ELF-1 (cell line): ENCODE data around the gene C6orf89.
"Not testable (repeated sequence)": the region's sequence is repeated elsewhere in the genome, so short reads cannot be mapped to it uniquely, and the experiment has no call there.

Experiments
- DNase-seq: peaks from one replicate; pipeline ENCODE4 v3.0.0-alpha.2; 2016; ENCODE audit warnings: low read depth, low spot score

The C6orf89 gene

DNA sequence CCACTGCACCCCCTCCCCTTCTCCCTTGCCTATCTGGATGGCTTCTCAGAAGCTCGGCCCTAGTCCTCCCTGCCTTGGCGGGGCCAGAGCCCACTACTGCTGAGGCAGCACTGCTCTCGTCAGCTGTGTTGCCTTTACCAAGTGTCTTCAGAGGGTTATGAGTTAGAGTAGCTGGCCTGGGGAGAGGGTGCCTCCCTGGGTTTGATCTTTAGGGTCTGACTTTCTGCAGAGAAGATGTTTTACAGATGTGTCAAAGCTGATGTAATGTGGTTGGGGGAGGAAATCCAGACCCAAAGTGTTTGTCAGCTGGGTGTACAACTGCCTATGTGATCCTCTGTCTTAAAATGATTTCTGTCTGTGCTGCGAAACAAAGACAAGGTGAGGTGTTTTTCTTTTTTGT is 38.4 kb downstream of the C6orf89 start:
- peak; percentile 14 for DNase-seq

DNA sequence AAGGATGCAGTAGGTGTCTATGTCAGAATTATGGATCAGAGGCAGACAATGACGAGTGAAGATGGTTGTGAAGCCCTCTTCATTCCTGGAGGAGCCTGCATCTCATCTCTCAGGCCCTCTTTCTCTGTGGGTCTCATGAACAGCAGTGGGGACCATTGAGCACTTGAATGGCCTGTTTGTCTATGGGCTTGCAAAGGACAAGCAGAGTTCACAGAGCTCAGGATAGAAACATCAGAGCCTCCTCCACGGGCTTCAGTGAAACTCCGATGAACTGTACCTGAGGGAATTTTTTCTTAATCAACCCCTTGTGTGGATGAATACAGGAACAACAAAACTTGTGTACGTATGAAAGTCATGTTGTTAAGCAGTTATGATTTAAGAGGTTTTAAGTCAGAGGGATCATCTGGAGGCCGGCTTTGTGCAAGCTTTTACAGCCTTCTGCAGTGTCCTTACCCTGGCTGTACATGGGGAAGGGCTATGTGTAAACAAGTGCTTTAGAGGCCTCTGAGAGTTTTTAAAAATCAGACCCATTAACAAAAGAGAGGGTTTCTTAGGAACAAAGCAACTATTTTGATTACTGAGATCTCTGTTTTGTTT is 39.1 kb downstream of the C6orf89 start:
- DNase-seq = no peak

DNA sequence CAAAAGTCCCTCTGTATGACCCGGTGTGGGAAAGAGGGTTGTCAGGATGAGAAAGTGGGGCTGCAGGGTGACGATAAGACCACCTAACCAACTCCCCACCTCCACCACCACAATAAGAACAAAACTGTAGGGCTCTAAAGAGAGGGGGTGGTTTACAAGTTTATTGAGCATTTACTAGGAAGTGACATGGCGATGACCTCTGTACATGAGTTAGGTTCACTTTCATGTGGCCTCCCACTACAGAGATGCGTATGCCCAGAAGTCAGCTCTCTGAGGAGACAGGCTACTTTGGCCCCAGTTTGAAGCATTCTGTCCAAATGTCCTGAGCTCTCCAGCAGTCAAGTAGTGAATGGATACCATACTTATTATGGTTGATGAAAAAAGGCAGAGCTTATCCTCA is 40.1 kb downstream of the C6orf89 start:
- DNase-seq = no peak

DNA sequence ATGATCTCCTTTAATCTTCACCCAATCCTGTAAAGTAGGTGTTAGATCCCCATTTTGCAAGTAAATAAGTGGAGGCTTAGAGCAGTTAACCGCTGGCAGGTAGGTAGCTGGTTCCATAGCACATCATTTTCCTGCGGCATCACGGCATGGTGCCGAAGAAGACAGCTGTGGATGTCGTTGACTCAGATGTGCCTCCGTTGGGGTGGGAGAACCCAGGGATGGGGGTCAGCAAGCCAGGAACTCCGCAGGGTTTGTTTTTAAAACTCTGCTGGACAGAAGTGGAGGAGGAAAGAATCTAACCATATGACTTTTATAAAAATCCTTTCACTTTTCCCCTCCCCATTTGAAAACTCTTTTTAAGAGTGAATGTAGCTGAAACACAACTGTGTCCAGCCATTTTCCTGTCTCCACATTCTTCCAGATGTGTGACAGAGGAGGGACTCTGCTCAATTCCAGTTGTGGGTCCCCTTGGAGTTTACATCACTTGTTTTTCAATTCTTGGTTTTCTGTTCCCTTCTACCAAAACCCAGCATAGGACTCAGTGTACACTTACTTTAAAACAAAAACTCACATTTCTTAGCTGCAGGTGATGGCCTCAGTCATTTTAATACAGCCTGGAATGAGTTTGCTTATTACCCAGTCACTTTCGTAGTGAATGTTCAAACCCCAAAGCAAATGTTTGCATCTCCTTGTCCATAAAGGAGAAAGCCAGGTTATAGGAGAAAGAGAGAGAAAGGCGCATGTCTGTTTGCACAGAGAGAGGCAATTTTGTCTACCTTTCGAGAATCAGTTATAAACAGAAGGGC is 41.2 kb downstream of the C6orf89 start:
- no peak for DNase-seq

DNA sequence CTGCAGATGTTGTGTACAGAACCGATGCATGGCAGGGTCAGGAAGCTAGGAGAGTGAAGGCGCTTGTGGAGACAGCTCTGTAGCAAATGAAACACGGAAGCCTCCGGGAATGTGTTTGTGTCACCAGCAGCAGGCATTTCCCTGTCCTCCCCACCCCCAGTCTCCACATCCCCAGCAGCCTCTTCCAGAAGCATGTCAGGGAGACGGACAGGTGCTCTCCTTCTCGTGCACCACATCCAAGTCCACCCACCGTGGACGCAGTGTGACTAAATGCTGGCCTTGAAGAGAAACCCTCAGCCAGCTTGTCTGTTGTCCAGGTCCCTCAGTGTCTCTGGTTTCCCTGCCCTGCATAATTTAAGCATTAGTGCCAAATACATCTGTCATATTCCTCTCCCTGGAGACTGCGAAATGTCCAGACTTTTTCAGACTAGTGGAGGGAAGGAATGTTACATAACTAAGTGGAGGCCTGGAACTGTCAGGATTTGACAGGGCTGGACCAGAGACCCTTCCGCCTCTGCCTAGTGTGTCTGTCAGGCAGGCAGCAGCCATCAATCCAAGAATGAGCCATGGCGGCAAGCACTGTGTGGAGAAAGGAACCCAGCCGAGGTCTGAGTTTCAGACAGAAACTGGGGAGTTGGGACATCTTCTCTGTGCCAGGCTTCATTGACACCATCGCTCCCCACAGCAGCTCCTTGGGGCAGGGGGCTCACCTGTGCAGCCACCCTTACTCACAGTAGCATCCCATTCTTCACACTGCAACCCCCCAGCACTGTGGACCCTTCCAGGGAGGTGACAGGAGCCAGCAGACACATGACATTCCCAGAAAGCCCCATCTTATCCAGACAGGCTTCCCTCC is 42.2 kb downstream of the C6orf89 start:
- no peak for DNase-seq

DNA sequence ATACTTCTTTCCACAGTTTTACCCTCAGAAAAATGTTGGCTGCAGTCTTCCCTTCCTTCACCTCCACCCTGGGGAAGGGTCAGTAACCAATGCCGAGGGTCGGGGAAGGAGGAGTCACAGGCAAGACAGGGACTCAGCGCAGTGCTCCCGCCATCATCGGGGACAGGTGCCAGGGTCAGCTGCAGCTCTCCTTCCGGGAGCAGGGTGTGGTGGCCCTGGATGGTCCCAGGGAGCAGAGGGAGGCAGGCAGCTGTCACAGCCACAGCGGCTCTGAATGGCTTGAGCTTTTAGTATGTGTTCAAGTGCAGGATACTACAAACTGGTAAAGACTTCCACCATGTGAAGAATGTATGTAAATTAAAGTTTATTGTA is 42.8 kb downstream of the C6orf89 start:
- DNase-seq = no peak

DNA sequence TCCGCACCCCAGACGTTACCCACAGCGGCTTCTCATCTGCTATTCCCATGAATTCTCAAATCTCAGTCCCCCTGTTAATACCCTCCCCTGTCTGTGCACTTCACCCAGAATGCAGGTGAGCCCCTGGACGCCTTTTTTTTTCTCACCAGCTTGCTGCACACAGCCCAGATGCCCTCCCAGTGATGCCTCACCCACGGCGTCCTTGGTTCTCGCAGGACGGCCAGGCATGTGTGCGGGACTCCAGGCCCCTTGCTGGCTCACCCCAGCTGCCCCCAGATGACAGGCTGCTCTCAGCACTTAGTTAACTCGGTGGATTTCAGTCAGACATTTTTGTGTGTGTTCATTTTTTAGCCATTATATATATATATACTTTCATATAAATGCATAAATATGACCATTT is 43.4 kb downstream of the C6orf89 start:
- no peak for DNase-seq

DNA sequence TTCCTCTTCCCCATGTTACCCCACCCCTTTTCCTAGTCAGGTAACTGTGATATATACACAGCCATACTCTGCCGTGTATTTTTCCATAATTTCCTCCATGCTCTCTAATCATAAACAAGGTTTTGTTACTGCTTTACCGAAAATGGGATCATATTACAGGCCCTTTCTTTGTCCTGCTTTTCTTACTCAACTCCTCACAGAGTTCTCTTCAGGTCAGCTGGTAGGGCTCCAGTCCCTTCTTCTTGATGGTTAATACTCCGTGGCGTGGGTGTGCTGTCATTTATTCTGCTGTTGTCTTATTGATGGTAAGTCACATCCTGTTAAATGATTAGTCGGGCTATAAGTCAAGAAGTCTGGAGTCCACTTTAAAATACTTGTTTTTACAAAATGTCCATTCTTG is 43.9 kb downstream of the C6orf89 start:
- DNase-seq = no peak

DNA sequence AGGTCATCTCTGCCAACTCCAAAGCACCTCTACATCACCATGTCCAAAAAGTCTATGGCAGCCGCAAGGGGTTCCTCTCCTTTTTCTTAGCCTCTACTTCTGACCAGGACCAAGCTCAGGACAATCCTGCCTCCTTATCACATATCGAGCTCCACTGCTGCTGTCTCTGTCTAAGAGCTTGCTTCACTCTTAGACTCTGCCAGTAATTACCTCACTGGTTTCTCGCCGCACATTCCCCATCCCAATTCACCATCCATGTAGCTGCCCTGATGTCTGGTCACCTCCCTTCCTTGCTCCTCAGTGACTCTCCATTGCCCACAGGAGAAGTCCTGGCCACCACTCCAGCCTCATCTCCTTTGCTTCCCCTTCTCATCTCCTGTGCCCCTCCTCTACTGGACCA is 44.7 kb downstream of the C6orf89 start:
- DNase-seq = no peak

DNA sequence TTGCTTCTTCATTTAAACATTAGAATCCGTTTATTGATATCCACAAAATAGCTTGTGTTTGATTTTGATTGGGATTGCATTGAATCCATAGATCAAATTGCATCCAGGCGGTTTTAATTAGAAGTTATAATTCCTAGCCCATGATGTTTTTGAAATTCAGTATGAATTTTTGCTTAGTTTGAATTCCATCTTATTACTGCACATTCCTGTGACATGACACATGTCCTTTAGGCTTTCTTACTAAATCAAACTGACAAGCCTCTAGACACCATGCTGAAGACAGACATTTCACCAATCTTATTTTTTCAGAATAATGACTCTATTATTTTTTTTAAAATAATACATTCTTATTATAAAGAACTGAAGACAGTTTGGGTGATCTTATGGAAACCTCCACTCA is 47.4 kb downstream of the C6orf89 start:
- DNase-seq = no peak

DNA sequence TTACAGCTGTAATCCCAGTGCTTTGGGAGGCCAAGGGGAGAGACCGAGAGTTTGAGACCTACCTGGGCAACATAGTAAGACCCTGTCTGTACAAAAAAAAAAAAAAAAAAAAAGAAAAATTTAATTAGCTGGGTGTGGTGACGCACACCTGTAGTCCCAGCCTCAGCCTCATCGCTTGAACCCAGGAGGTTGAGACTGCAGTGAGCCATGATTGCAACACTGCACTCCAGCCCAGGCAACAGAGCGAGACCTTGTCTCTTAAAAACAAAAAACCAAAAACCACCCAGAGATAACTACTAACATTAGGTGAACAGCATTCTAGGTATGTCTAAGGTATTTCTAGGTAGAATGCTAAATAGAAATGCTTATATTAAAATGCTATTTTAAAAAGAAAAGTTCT is 47.8 kb downstream of the C6orf89 start:
- DNase-seq = no peak

DNA sequence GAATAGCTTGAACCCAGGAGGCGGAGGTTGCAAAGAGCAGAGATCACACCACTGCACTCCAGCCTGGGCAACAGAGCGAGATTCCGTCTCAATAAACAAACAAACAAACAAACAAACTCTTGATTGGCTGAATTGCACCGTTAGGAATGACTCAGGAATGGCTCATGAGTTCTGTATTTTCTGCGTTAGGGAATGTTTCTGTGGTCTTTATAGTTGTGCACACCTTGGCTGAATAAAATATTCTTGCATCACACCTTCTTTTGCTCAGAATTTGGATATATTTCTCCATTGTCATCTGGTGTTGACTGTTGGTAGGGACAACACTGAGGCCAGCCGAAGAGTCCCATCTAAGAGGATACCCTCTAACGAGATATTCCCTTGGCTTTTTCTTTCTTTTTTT is 49.1 kb downstream of the C6orf89 start:
- DNase-seq = no peak

DNA sequence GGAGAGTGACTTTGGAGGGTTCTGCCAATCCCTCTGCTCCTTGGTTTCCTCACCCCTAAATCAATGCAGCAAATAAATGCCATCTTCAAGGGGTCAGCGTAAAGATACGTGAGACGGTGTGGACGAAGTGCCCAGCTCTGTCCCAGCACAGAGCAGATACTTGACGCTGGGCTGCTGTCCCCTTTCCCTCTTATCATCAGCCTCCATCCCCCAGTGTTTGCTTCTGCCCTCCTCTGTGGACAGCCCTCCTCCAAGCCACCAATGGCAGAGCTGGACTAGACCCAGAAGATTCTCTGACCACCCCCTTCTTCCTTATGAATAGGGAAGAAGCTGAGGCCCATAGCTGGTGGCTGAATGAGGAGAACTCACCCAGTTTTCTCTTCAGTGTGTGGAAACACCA is 51.1 kb downstream of the C6orf89 start:
- no peak for DNase-seq

DNA sequence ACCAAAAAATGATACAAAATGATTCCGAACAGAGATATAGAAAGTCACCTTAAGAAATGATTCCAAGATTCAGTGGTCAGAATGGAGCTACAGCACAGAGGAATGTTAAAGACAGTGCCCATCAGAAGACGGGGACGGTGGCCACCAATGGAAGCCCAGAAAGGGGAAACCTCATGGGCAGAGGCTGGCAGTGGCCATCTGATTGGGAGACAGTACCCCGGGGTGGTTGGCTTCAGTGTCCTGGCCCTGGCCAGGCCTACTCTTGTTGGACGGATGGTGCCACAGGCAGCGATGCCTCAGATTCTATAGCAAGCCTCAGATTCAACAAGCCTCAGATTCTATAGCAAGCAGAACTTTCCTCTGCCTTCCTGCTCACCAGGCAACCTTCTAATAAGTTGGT is 52.1 kb downstream of the C6orf89 start:
- DNase-seq = no peak

DNA sequence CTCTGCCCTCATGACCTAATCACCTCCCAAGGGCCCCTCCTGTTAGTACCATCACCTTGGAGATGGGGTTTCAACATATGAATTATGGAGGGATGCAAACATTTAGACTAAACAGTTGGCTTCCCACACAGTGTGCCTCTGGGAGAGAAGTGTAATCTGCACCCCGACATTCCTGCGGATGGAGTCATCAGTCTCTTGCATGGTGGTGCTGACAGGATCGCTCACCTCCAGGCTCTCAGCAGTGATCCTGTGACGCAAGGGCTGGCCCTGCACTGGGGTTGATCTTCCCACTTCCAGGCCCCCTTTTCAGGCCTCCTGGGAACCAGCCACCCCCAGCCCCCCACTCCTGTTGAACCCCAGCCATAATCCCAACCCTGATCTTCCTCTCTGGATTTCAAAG is 52.8 kb downstream of the C6orf89 start:
- DNase-seq = no peak

DNA sequence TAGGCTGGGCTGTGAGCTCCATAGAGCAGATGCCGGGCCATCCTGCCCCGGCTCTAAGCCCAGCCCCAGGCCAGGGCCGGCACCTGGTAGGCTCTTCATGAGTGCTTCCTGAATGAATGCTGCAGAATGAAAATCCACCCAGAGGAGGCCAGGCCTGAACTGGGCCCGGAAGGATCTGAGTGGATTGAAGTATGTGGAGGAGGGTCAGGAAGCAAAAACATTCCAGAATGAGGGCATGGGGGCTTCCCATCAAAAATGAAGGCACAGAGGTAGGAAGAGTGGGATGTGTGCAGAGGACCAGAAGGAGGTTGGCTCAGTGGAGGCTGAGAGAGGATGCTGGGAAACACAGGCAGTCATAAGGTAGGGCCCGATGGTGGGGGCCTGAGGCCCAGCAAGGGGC is 53.3 kb downstream of the C6orf89 start:
- not testable (repeated sequence) for DNase-seq

DNA sequence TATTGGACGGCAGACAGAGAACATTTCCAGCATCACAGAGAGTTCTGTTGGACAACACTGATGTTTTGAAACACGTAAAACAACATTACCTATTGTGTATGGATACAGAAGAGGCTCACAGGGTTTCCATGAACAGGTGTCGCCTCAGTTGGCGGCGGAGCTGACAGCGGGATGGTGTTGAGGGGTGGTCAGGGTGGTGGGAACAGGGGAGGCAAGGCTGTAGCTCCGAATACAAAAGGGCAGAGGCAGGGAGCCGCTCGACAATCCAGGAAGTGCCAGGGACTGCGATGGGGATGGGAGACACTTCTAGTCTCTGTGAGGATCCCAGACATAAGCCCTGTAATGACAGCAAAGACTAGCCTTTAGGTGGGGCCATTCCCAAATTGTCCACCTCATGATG is 54.3 kb downstream of the C6orf89 start:
- no peak for DNase-seq

DNA sequence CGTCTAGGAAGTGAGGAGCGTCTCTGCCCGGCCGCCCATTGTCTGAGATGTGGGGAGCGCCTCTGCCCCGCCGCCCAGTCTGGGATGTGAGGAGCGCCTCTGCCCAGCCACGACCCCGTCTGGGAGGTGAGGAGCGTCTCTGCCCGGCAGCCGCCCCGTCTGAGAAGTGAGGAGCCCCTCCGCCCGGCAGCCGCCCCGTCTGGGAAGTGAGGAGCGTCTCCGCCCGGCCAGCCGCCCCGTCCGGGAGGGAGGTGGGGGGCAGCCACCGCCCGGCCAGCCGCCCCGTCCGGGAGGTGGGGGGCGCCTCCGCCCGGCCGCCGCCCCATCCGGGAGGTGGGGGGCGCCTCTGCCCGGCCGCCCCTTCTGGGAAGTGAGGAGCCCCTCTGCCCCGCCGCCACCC is 55.8 kb downstream of the C6orf89 start:
- not testable (repeated sequence) for DNase-seq

DNA sequence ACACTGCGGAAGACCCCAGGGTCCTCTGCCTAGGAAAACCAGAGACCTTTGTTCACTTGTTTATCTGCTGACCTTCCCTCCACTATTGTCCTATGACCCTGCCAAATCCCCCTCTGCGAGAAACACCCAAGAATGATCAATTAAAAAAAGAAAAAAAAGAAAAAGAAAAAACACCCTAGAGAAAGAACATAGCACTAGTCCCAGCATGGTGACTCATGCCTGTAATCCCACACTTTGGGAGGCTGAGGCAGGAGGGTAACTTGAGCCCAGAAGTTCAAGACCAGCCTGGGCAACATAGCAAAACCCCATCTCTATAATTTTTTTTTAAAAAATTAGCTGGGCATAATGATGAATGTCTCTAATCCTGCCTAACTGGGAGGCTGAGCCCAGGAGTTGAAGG is 56.6 kb downstream of the C6orf89 start:
- not testable (repeated sequence) for DNase-seq

DNA sequence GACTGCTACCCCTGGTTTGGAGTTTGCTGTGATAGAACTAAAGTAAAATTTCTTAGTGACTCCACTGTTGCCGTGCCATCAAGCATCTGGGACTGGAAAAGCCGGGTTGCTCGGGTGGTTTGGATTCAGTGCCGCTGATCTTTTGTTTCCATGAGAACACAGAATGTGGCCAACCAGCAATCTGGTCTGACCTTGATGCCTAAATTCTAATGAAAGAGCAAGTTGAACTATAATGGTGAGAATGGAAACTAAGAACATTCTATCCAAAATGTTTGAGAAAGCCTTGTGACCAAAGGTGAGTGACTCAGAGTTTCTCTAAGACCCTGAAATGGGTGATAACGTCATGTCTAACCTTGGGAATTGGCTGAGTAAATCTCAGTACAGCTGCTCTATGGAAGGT is 58.9 kb downstream of the C6orf89 start:
- DNase-seq = no peak

DNA sequence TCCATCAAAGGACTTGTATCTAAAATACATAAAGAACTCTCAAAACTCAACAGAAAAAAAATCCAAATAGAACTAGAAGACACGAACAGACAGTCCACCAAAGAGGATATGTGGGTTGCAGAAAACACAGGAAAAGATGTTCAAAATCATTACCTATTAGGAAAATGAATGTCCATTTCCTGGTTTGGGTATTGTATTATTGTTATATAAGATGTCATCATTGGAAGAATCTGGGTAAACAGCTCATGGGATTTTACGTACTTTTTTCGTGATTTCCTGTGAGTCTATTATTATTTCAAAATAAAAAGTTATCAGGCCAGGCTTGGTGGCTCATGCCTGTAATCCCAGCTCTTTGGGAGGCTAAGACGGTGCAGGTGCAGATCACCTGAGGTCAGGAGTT is 59.5 kb downstream of the C6orf89 start:
- DNase-seq = no peak

DNA sequence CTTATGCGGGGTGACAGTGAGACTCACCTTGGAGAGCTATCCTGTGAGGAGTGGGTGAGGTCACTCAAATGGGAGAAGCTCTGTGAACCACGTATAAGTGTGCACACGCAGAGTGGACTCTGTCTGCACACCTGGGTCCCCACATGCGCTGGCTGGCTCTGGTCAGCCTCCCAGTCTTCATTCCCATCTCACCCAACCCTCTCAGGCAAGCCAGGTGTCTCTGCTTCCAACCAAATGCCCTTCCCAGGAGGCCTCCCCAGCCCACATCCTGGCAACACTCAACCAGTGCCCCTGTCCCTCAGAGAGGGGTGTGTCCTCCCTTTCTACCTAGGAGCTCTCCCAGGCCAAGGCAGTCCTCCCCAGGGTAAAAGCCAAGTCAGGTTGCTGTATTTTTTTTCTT is 60.8 kb downstream of the C6orf89 start:
- DNase-seq = no peak
